NCI-H774 (cell line): ENCODE data around the gene CNTNAP4.

Experiments
- DNase-seq: peaks from one replicate; lab custom pipeline; 2025; lab: John Stamatoyannopoulos, UW

CNTNAP4 gene

GRCh38 chr16:76276745-76277438 lies at the start of gene CNTNAP4:
TSS of gene CNTNAP4 (plus strand) at chr16:76277401. CDS start at chr16:76277663, 262 bp downstream.
- no peak for DNase-seq

- no peak for DNase-seq
Measured at GRCh38 chr16:76228546-76229146, 48.6 kb upstream of the CNTNAP4 start.

DNA sequence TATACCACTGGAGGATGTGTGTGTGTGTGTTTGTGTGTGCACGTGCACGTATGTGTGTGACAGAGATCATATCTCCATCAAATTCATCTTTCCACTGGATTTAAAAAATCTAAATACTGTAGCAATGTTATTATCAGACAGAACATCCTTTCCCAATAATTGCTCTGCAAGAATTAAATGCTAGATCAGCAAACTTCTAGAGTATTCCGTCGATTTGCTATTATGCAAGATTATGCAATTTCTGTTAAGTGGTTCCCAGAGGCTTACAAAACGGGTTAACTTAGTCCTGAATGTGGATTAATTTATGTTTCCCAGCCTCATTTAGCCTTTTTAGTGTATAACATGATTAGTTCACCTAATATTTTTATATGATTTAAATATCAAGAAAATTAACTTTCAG lies 44.5 kb upstream of the CNTNAP4 start:
- no peak for DNase-seq

DNA sequence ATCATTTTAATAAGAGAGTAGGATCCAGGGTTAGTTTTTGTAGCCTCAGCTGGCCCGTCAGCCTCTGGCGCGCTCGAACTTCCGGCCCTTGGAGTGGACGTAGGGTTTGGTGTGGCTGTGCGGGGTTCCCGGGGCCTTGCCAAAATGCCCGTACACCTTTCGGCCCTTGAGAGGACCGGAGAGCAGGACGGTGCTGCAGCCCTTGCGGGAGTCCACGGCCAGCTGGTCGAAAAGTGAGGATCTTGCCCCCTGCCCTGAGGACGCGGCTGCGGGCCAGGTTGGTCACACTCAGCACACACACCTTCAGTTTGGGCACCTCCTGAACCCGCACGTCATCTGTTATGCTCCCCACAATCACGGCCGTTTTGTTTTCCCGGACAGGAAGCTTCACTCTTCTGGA lies 42.2 kb upstream of the CNTNAP4 start:
- DNase-seq, result no peak

DNA sequence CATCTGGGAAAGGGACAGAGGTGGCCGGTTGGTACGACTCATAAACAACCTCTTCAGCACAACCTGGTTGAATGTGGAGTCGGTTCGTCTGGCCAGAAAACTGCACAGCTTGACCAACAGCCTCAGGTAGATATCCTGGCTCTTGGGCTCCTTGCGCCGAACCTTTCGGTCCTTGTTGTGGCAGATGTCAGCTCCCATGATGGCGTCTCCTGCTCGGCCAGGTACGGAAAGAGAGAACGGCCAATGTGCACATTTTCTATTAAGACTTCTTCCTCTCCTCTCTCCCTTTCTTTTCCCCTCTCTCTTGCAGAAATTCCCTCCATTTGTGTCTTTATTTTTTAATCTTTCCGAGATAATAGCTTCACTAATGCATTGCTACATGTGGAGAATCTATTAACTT lies 41.8 kb upstream of the CNTNAP4 start:
- no peak for DNase-seq

- no peak for DNase-seq
Measured at GRCh38 chr16:76237471-76237870, 39.7 kb upstream of the CNTNAP4 start.

DNA sequence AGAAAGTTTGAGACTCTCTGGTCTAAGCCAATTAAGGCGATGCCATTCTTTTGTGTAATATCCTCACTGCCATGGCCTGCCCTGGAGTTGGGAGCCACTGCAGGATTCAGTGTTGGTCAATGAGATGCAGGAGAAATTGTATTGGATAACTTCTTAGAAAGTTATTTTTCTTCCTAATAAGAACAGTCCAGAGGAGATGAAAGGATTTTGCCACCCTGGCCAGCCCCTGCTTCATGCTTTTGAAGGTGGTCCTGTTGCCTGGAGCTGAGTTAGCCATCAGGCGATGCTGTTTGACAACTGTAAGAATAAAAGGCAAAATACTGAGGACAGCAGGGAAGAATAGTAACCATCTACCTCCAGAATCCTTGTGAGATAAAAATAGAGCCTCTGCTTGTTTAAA lies 35.4 kb upstream of the CNTNAP4 start:
- DNase-seq, result no peak

DNA sequence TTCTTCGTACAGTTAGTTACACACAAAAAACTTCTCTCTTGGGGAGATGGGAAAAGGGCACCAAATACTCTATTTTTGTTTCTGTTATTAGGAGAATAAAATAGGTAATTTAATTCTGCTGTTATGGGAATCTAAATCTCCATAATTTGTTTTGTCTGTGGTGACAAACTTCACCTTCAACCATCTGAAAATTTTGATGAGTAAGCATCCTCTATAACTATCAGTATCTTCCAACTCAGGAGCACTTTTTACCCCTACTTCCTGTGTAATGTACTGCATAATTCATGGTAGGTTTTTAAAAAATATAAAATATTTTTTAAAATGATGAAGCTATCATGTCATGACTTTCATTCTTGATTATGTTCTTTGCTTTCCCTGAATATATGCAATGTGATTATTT lies 33.6 kb upstream of the CNTNAP4 start:
- DNase-seq, result no peak

DNA sequence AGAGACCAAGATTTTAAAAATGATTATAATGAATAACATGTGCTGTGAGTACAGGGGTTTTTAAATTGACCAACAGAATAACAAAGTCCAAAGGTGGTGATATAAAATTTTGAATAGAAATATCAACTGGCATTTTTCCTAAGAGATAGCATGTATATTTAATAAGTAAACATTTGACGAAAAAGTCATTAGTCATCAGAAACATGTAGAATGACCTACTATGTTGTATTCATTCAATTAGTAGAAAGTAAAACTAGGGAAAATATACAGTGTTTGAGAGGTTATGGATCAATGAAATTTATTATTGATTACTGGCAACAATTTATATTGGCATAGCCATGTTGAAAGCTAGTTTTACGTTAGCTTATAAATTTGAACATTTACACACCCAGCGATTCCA lies 30.6 kb upstream of the CNTNAP4 start:
- no peak for DNase-seq

GRCh38 chr16:76265434-76266045 lies 11.7 kb upstream of the CNTNAP4 start:
- no peak for DNase-seq

DNA sequence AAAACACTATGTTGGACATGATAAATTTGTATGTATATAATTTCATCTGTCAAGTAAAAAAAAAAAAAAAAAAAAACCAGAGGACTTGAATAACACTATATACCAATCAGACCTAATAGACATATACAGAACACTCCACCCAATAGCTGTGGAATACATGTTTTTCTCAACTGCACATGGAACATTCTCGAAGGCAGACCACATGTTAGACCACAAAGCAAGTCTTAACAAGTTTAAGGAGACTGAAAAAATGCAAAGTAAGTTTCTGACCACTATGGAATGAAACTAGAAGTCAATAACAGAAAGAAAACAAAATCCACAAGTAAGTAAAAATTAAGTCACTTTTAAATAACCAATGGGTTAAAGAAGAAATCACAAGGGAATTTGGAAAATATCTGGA lies 8.4 kb upstream of the CNTNAP4 start:
- DNase-seq, result no peak

GRCh38 chr16:76277460-76278030 lies 344 bp downstream of the CNTNAP4 start:
- no peak for DNase-seq

DNA sequence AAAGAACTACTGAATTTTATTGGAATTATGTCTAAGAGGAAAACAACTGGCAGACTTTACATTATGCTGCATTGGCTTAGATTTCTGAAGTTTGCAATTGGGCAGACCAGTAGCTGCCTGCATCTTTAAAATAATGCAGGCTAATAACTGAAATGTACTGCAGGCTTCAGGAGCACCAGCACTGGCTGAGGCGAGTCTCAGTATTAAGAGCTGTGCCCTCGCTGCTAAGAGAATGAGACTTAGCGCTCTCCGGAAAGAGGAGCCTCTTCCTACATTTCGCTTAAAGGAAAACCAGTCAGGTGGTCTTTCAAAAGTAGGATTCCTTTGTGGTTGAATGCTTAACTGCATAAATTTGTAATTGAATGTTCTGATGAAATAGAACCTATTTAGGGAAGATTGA lies 885 bp downstream of the CNTNAP4 start:
- no peak for DNase-seq

GRCh38 chr16:76278980-76279379 lies 1.8 kb downstream of the CNTNAP4 start:
- DNase-seq, result no peak

- DNase-seq, result no peak
Measured at GRCh38 chr16:76280421-76281215, 3.4 kb downstream of the CNTNAP4 start.

- no peak for DNase-seq
Measured at GRCh38 chr16:76287466-76287865, 10.3 kb downstream of the CNTNAP4 start.

GRCh38 chr16:76292218-76292617 lies 15.0 kb downstream of the CNTNAP4 start:
- DNase-seq, result no peak

DNA sequence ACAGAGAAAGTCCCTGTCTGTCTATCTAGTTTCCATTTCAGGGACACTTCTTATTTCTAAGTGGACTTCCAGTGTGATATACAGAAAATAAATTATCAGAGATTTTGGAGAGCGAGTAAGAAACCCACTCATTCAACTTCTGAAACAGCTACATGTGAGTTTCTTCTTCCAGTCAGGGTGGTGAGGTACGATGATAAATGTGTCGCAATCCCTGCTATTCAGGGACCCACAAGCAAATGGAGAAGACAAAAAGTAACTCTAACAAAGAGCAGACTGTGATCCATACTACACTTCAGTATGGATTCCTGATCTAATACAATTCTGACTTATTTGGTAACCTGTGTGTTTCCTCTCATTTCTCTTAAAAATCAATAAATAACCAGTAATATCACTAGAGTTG lies 16.8 kb downstream of the CNTNAP4 start:
- DNase-seq, result no peak

GRCh38 chr16:76294396-76295214 lies 17.4 kb downstream of the CNTNAP4 start:
- no peak for DNase-seq

DNA sequence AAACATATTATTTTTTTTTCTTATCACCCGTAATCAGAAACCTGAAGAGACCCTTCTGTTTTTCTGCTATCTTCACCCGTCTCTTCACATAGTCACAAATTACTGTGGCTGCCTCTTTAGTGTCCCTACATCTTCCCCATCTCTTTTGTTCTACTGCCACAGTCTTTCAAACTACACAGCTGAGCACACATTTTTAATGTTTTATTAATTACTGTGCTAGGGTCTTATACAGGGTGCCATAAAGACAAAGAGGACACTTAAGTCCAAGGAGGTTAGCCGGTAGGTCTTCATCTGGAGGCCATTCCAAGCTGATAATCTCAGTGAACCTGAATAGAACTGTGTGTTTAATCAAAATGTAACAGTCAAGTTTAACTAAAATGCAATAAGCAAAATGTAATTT lies 20.7 kb downstream of the CNTNAP4 start:
- no peak for DNase-seq

- no peak for DNase-seq
Measured at GRCh38 chr16:76303637-76304314, 26.6 kb downstream of the CNTNAP4 start.
